AG09309 (cell line): Measurements from ENCODE around the gene BMP10.

Experiments
- DNase-seq: peaks from one replicate; pipeline ENCODE4 v3.0.0-alpha.2; 2010; ENCODE audit warnings: low read depth
- H3K4me3 ChIP-seq: 2 replicates; pipeline ENCODE4 v1.5.1; 2011; ENCODE audit warnings: mild to moderate bottlenecking, low read depth, low read length, moderate library complexity; ENCODE audit not compliant: control insufficient read depth
- TF ChIP-seq, protein P1 (sequence below): IDR thresholded peaks from 2 replicates; pipeline ENCODE4 v1.5.1; 2011; ENCODE audit warnings: mild to moderate bottlenecking, low read depth, low read length, inconsistent platforms; ENCODE audit not compliant: insufficient read depth, control insufficient read depth; ENCODE audit errors: missing control alignments

The BMP10 gene

DNA sequence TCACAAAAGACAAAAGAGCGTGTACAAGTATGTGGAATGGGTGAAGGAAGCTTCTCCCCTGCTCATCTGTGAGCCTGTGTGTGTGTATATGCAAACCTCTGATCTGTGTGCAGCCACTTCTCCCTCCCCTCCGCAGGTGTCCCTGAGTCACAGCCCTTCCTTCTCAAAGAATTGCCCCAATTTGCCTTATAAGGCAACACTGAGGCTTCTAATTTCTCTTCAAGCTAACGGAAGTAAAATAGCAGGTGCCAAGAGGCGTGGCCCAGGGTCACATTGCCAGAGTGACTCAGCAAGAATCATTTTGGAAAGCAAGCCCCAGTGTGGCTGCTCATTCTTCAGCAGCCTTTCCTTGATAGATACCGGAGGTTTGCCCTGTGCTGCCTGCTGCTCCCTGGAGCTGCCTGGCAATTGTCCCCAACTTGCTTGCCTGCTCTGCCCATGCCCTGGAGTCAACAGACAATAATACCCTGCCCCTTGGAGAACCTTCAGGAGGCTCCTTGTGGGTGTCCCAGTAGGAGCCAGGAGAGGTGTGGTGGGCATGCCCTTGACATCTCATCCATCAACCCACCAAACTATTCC lies 37.3 kb upstream of the BMP10 start:
- peak; percentile 20 for DNase-seq
- TF ChIP-seq, protein P1, sequence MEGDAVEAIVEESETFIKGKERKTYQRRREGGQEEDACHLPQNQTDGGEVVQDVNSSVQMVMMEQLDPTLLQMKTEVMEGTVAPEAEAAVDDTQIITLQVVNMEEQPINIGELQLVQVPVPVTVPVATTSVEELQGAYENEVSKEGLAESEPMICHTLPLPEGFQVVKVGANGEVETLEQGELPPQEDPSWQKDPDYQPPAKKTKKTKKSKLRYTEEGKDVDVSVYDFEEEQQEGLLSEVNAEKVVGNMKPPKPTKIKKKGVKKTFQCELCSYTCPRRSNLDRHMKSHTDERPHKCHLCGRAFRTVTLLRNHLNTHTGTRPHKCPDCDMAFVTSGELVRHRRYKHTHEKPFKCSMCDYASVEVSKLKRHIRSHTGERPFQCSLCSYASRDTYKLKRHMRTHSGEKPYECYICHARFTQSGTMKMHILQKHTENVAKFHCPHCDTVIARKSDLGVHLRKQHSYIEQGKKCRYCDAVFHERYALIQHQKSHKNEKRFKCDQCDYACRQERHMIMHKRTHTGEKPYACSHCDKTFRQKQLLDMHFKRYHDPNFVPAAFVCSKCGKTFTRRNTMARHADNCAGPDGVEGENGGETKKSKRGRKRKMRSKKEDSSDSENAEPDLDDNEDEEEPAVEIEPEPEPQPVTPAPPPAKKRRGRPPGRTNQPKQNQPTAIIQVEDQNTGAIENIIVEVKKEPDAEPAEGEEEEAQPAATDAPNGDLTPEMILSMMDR = no peak
- H3K4me3 ChIP-seq = no peak overlapping the region

- no peak overlapping the region for H3K4me3 ChIP-seq
- DNase-seq = no peak
- TF ChIP-seq, protein P1 = no peak
Measured at GRCh38 chr2:68907920-68908253, 36.7 kb upstream of the BMP10 start.

DNA sequence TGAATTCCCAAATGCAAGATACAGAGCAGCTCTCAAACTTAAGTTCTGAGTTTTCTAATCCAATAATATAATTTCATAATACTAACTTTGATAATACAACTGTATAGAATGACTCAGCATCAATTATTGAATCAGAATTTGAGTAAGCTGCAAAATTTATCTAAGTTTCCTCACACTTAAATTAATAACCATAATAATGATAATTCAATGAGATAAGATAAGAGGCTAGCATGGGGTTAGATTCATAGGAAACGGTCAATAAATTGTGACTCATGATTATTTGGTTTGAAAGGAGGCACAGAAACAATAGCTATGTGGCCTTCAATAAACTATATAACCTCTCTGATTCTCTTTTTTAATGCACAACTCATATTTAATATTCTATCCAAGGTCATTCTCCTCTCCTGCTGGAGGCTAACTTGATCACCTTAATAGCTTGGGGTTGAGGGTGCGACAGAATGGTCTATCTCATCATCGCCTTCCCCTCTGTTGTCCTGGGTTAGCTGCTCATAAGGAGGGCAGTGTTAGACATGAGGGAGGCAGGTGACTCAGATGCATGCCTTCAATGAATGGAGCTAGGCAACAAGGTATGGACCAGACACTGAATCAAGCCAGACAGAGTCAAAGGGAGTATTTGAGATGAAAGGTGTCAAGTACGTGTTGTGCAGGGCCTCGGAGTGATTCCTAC lies 36.2 kb upstream of the BMP10 start:
- no peak overlapping the region for H3K4me3 ChIP-seq
- DNase-seq = no peak
- TF ChIP-seq, protein P1 = no peak

DNA sequence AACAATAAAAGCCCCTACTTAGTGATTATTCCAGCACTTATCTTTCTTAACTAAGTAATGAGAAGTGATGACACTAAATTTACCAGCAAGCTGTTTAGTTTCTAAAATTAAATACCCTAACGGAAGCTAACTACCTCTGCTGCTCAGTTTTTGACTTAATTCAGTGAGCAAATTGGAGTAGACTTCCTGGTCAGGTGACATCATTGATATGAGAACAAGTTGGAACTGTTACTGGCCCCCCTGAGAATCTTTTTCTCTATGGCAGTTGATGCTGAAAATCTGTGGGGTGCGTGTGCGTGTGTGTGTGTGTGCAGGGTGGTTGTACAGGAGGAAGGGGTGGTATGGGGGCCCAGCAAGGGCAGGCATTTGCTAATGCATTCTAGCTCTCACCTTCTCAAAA lies 35.5 kb upstream of the BMP10 start:
- TF ChIP-seq, protein P1 = no peak
- no peak overlapping the region for H3K4me3 ChIP-seq
- DNase-seq = no peak

GRCh38 chr2:68905116-68905515 lies 33.9 kb upstream of the BMP10 start:
- no peak overlapping the region for H3K4me3 ChIP-seq
- no peak for DNase-seq
- TF ChIP-seq, protein P1 = no peak

- TF ChIP-seq, protein P1 = no peak
- no peak overlapping the region for H3K4me3 ChIP-seq
- no peak for DNase-seq
Measured at GRCh38 chr2:68901561-68901960, 30.4 kb upstream of the BMP10 start.
